Hippocampal formation (tissue), 2 donors: Measurements from ENCODE around the gene DYNLT1.
"Not testable (repeated sequence)": the region's sequence is repeated elsewhere in the genome, so short reads cannot be mapped to it uniquely, and the experiment has no call there.

Experiments used
- DNase-seq, 2 donors: peaks; one replicate each; lab custom pipeline; 2025; lab: John Stamatoyannopoulos, UW

The DYNLT1 gene

GRCh38 chr6:158642097-158642601 lies 2.4 kb downstream of the DYNLT1 start:
- no peak for DNase-seq

DNA sequence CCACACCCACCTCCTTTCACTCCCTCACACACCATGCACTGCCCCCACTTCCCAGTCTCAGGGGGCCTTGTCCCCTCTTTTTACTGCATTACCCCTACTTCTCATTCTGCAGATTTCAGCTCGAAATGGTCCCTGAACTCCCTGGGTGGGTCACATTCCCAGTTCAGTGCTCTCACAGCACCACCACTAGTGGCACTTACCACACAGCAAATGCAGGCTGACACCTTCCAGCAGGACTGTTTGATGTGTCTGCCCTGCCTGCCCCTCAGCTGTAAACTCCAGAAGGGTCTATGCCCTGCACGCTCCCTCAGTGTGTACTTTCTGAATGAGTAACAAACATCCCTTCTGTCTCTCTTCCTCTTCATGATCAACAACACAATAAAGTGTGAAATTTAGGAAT lies 4.0 kb downstream of the DYNLT1 start:
- no peak for DNase-seq

GRCh38 chr6:158639056-158639455 lies 5.5 kb downstream of the DYNLT1 start:
- DNase-seq, result no peak

DNA sequence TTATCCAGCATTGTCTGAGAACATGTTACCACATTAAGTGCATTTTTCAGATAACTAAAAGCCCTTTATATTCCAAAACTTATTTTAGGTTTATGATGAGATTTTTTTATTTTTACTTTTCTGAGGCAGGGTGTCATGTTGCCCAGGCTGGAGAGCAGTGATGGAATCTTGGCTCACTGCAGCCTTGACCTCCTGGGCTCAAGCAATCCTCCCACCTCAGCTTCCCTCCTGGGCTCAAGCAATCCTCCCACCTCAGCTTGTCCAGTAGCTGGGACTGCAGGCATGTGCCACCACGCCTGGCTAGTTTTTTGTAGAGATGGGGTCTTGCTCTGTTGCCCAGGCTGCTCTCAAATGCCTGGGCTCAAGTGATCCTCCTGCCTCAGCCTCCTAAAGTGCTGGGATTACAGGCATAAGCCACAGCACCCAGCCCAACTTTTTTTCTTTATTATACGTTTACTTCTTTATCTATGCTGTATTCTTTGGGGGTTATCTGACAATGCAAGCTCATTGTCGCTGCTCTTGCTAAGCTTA lies 6.2 kb downstream of the DYNLT1 start:
- DNase-seq, result no peak

GRCh38 chr6:158636778-158637177 lies 7.8 kb downstream of the DYNLT1 start:
- DNase-seq, result no peak

GRCh38 chr6:158635427-158636073 lies 9.0 kb downstream of the DYNLT1 start:
- DNase-seq, result no peak

DNA sequence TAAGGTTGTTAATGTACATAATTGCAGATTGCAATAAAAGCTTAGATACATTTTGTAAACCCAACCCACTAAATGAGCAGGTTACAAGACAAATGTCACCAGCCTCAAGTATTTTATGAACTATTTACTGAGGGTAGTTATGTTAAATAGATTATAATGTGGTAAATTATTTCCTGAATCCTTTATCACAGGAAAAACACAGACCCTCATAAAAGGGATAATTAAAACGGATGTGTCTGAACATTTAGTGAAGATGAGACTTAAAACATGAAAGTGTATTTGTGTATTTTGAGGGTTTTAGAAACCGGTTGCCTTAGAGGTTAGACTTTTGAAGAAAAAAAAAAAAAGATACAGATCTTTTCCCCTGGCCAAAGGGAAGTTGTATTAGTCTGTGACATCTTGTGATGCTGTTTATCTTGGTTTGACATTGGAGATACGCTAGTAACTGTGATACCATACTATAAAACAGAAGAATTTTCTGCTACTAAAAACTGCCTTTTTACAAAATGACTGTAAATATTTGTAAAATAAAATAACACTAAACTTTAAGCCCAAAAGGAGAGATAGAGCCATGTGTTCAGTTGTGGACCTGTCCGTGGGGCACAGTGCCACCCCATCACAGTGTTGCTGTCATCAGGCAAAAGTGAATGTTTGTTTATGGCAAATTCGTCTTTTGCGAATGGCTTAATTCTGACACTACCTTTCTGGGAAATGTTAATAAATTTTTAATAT lies 9.7 kb downstream of the DYNLT1 start:
- no peak for DNase-seq

DNA sequence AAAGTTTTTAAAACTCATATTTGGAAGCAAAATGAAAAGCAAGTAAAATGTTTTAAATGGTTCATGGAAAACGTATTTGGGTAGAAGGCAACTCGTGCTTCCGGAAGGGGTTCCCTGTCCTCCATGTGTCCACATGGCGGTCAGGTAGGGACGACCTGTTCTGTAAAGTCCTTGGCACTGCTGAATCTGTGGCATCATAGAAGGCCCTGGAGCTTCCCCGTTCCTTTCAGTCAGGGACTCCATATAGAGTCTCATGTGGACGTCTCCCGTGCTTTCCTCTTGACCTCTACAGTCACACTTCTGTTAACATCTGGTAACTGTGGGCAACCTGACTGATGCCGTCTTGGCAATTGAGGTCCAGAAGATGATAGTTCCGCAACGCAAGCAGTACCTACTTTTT lies 11.4 kb downstream of the DYNLT1 start:
- DNase-seq, result no peak

DNA sequence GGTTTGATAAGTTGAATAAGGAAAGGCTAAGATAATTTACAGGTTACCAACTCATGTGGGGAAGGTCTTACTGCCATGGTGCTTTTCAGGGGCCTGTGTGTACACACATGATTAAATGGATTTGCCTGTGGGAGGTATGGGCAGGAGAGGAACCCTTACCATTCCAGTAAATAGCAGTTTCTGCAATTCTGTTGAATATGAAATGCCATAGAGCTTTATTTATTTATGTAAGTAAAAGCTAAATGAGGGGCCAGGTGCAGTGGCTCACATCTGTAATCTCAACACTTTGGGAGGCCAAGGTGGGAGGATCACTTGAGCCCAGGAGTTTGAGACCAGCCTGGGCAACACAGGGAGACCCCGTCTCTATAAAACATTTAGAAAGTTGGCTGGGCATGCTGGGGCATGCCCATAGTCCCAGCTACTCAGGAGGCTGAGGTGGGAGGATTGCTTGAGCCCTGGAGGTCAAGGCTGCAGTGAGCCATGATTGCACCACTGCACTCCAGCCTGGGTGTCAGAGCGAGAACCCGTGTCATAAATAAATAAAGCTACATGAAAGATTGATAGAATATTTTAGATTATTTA lies 11.9 kb downstream of the DYNLT1 start:
- DNase-seq, result not testable (repeated sequence)

GRCh38 chr6:158631678-158632537 lies 12.6 kb downstream of the DYNLT1 start:
- DNase-seq, result no peak

GRCh38 chr6:158630938-158631616 lies 13.5 kb downstream of the DYNLT1 start:
- DNase-seq, result no peak

- DNase-seq, result no peak
Observed at GRCh38 chr6:158629367-158630221, 14.9 kb downstream of the DYNLT1 start.

DNA sequence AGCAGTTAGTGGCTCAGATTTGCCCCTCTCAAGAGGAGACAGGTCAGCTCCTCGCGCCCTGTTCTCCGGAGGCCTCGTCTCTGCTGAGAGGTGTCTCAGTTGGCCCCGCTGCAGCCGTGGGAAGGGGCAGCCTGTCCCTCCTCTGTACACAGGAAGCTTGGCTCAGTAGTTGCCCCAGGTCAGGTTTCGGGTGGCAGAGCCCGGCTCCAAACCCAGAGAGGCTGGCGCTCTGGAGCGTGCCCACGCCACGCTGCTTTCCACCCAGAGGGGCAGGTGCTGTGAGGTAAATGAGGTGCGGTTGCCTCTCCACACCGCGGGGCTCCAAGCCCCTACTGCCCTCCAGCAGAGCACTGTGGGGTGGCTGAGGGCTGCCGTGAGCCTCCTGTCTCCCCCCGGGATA lies 16.0 kb downstream of the DYNLT1 start:
- no peak for DNase-seq

DNA sequence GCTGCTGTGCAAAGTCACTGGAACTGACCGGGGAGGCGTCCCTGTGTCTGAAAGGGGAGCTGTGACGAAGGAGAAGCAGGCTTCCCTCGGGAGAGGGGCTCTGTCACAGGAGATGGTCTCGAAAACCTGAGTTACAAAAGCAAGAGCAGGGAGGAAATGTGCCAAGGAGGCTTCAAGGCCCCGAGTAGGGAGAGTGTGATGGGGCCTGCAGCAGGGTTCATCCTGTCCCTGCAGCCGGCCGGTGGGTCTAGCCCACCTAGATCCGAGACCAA lies 16.7 kb downstream of the DYNLT1 start:
- DNase-seq, result no peak

GRCh38 chr6:158627168-158627939 lies 17.2 kb downstream of the DYNLT1 start:
- DNase-seq, result no peak

DNA sequence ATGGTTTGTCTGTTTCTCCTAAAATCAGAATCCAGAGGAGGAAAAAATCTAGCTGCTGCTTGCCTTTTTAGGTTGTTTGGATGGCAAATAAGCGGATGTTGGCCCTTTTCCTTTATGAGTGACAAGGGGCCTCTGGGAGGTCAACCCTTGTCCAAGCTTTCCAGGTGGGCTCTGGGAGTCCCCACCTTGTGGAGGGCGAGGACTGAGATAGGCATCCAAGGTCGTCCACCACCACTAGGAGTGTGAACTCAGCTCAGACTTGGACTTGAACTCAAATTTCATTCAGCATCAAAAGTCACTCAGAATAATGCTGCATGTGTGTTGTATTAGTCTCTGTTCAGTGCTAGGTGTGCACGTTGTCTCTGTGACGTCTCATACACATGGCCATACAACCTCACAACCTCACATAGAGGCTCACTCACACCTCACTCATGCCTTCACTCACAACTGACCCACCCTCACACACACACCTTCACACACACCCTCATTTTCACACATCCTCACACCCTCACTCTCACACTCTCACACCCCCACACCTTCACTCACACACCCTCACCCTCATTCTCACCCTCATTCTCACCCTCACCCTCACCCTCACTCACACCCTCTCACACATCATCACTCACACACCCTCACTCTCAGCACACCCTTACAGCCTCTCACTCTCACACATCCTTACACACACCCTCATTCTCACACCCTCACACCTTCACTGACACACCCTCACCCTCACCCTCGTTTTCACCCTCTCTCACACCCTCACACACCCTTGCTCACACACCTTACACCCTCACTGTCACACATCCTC lies 18.0 kb downstream of the DYNLT1 start:
- DNase-seq, result no peak

- DNase-seq, result no peak
Observed at GRCh38 chr6:158625881-158626305, 18.6 kb downstream of the DYNLT1 start.

GRCh38 chr6:158624684-158625682 lies 19.6 kb downstream of the DYNLT1 start:
- no peak for DNase-seq
